Activated CD4-positive, alpha-beta memory T cell treated with anti-CD3 and anti-CD28 coated beads for 36 hours (primary cell): ENCODE data around the gene FSD2. TPM values are rescaled to one million over a fixed set of nuclear protein-coding genes. Genes with fewer than 3 reads are reported as not detected.

ENCODE experiments used
- CTCF ChIA-PET: fragments of 350-600 bp; sonication (Branson Sonifier 250); formaldehyde crosslinking; loops from one replicate; lab custom pipeline; 2021; ENCODE audit warnings: antibody characterized with exemption, inconsistent platforms; lab: Charles Lee
- POLR2A ChIA-PET: fragments of 350-600 bp; sonication (Branson Sonifier 250); formaldehyde crosslinking; loops from one replicate; lab custom pipeline; 2021; ENCODE audit warnings: antibody characterized with exemption; lab: Charles Lee
- DNase-seq: peaks from one replicate; pipeline ENCODE4 v3.0.0-alpha.2; 2020
- H3K27ac Mint-ChIP-seq: one replicate; pipeline ENCODE4 v1.8.0; 2021; ENCODE audit warnings: mixed read lengths
- H3K27me3 Mint-ChIP-seq: one replicate; pipeline ENCODE4 v1.8.0; 2021; ENCODE audit warnings: mixed read lengths
- H3K36me3 Mint-ChIP-seq: one replicate; pipeline ENCODE4 v1.8.0; 2021; ENCODE audit warnings: mixed read lengths
- H3K4me1 Mint-ChIP-seq: one replicate; pipeline ENCODE4 v1.8.0; 2021; ENCODE audit warnings: low read depth, mixed read lengths
- H3K4me3 Mint-ChIP-seq: one replicate; pipeline ENCODE4 v1.8.0; 2021; ENCODE audit warnings: mild to moderate bottlenecking, mixed read lengths
- H3K9me3 Mint-ChIP-seq: one replicate; pipeline ENCODE4 v1.8.0; 2021; ENCODE audit warnings: mixed read lengths
- intact Hi-C: fragments of 100-400 bp; cut with micrococcal nuclease; formaldehyde crosslinking; loops from one replicate; pipeline ENCODE4 v1.15.1; 2023
- total RNA-seq, 2 experiments: library from RNA; stranded (reverse); gene quantifications; one replicate each; pipeline ENCODE4 v1.2.3, GENCODE V29; 2021

FSD2 gene, protein sequence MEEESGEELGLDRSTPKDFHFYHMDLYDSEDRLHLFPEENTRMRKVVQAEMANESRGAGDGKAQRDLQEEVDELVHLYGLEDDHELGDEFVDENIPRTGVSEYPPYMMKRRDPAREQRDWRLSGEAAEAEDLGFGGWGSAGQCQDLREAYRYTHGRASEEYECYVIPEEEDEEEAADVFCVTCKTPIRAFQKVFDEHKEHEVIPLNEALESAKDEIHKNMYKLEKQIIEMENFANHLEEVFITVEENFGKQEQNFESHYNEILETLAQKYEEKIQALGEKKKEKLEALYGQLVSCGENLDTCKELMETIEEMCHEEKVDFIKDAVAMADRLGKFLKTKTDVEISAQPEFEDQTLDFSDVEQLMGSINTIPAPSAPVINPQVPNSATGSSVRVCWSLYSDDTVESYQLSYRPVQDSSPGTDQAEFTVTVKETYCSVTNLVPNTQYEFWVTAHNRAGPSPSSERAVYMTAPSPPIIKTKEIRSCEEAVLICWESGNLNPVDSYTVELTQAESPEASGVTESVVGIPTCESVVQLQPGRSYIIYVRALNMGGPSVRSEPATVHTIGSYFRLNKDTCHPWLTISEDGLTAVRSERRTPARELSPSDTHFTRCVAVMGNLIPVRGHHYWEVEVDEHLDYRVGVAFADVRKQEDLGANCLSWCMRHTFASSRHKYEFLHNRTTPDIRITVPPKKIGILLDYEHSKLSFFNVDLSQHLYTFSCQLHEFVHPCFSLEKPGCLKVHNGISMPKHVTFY
- total RNA-seq, result not detected

GRCh38 chr15:82805994-82806406 lies at the start of gene FSD2:
FSD2 (minus strand) TSS chr15:82806069; CDS start chr15:82787390, 18,679 bp downstream.
- Mint-ChIP-seq H3K4me3 (no peak within 1 kb of the TSS), H3K27ac (no peak within 1 kb of the TSS), H3K27me3 (peaks cover 13% of the 10 kb centered on the region), H3K36me3 (no peaks in the 10 kb centered on the region), H3K9me3 (no peaks in the 10 kb centered on the region), H3K4me1 (peaks cover 19% of the 10 kb centered on the region)
- ChIA-PET POLR2A (no interaction called here), CTCF (no interaction called here)
- intact Hi-C loops, result no loop called here
- no peak for DNase-seq

- H3K9me3 Mint-ChIP-seq, result no peaks in the 10 kb centered on the region
- no peak for DNase-seq
- intact Hi-C loops, result no loop called here
- H3K27me3 Mint-ChIP-seq, result no peaks in the 10 kb centered on the region
- no peaks in the 10 kb centered on the region for H3K36me3 Mint-ChIP-seq
- no peak overlapping the region for H3K4me3 Mint-ChIP-seq
- ChIA-PET CTCF (interaction anchor here (0.8 kb wide), 1 partner anchor 89 kb away, joined by 4 read pairs; no protein-coding TSS in a partner anchor), POLR2A (no interaction called here)
- peaks cover under 1% of the 10 kb centered on the region for H3K4me1 Mint-ChIP-seq
- no peak overlapping the region for H3K27ac Mint-ChIP-seq
Observed at GRCh38 chr15:82854554-82854953, 48.7 kb upstream of the FSD2 start.

- CTCF ChIA-PET, result no interaction called here
- intact Hi-C loops, result no loop called here
- H3K27ac Mint-ChIP-seq, result no peak overlapping the region
- DNase-seq, result no peak
- POLR2A ChIA-PET, result no interaction called here
- H3K9me3 Mint-ChIP-seq, result no peaks in the 10 kb centered on the region
- H3K4me1 Mint-ChIP-seq, result peaks cover 4% of the 10 kb centered on the region
- H3K4me3 Mint-ChIP-seq, result no peak overlapping the region
- no peaks in the 10 kb centered on the region for H3K27me3 Mint-ChIP-seq
- no peaks in the 10 kb centered on the region for H3K36me3 Mint-ChIP-seq
Observed at GRCh38 chr15:82852941-82853561, 47.2 kb upstream of the FSD2 start.

- no peak overlapping the region for H3K27ac Mint-ChIP-seq
- intact Hi-C loops, result no loop called here
- DNase-seq, result no peak
- H3K36me3 Mint-ChIP-seq, result no peaks in the 10 kb centered on the region
- H3K4me1 Mint-ChIP-seq, result peaks cover 4% of the 10 kb centered on the region
- CTCF ChIA-PET, result interaction anchor here (1.0 to 5.6 kb wide), 3 partner anchors 77 to 148 kb away, joined by 4 to 42 read pairs (median 17); partner anchors contain the start of gene RAMAC
- H3K9me3 Mint-ChIP-seq, result no peaks in the 10 kb centered on the region
- POLR2A ChIA-PET, result no interaction called here
- H3K27me3 Mint-ChIP-seq, result no peaks in the 10 kb centered on the region
- H3K4me3 Mint-ChIP-seq, result no peak overlapping the region
Observed at GRCh38 chr15:82851981-82852511, 46.2 kb upstream of the FSD2 start.

DNA sequence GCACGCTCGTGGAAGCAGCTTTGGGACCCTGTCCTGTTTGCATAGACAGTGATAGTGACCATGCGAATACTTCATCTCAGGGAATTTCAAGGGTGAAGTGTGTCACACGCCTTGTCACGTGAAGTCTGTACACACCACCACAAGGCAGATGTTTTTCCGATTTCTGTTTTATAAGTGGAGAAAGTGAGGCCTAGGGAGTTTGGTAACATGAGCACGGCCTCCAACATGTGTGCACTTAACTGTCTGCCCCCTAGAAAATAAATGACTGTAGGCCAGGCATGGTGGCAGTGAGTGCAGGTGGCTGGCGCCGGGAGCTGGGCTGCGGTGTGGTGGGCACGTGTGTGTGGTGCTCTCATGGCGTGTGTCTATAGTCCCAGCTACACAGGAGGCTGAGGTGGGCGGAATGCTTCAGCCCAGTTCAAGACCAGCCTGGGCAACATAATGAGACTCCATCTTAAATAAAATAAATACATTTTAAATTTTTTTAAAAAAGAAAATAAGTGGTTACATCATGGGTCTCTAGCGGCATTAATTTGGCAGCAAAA lies 45.5 kb upstream of the FSD2 start:
- ChIA-PET CTCF (interaction anchor here (0.8 to 5.6 kb wide), 6 partner anchors 77 to 320 kb away, joined by 3 to 42 read pairs (median 4); partner anchors contain the start of gene RAMAC), POLR2A (interaction anchor here (0.7 kb wide), 1 partner anchor 735 kb away, joined by 3 read pairs; no protein-coding TSS in a partner anchor)
- H3K9me3 Mint-ChIP-seq, result no peaks in the 10 kb centered on the region
- H3K4me3 Mint-ChIP-seq, result no peak overlapping the region
- H3K27me3 Mint-ChIP-seq, result no peaks in the 10 kb centered on the region
- H3K27ac Mint-ChIP-seq, result no peak overlapping the region
- H3K36me3 Mint-ChIP-seq, result no peaks in the 10 kb centered on the region
- intact Hi-C loops, result no loop called here
- H3K4me1 Mint-ChIP-seq, result peaks cover 4% of the 10 kb centered on the region
- no peak for DNase-seq

GRCh38 chr15:82850731-82851130 lies 44.9 kb upstream of the FSD2 start:
- Mint-ChIP-seq H3K27me3 (no peaks in the 10 kb centered on the region), H3K27ac (no peak overlapping the region), H3K4me1 (peaks cover 4% of the 10 kb centered on the region), H3K4me3 (no peak overlapping the region), H3K9me3 (no peaks in the 10 kb centered on the region), H3K36me3 (no peaks in the 10 kb centered on the region)
- intact Hi-C loops, result no loop called here
- no peak for DNase-seq
- CTCF ChIA-PET, result interaction anchor here (0.8 to 5.6 kb wide), 5 partner anchors 115 to 320 kb away, joined by 3 to 42 read pairs (median 5); partner anchors contain the start of gene RAMAC
- POLR2A ChIA-PET, result interaction anchor here (0.7 kb wide), 1 partner anchor 736 kb away, joined by 3 read pairs; no protein-coding TSS in a partner anchor

DNA sequence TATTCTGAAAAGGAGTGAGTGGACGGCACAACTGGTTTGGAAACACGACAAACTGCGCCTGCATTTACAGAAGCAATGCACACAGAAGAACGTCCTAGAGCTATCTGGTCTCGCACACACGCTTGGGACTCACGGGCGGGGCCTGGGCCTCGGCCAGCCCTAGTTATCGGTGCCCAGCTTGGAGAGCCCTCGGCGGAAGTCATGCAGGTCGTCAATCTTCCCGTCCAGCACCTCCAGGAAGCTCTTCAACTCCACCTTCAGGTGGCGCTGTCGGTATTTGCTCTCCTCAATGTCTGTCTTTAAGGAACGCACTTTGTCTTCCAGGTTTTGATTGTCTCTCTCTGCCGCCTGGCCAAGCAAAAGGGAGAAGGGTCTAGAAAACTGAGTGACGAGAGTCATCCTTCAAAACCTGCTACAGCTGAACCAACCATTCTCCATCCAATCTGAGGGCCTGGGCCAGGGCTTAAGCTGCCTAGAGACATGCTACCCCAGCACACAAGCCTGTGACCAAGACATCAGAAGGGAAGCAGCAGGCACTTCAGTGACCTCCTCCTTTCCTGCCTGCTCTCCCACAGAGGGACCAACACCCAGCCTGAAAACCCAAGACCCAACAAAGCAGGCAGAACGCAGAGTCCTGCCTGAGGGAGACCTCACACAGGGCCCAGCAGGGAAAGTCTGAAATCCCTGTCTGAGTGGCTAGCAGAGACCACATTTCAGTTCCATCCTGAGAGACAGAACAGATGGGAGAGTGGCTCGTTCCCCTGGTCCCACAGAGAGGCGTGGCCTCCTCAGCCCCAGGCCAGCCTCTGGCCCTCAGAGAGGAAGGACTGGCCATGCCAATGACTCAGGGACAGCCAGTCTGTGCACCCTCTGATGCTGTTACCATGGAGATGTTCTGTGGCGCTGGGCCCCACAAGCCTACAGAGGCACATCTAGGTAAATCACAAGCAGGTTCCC lies 44.0 kb upstream of the FSD2 start:
- no peaks in the 10 kb centered on the region for H3K9me3 Mint-ChIP-seq
- H3K27me3 Mint-ChIP-seq, result no peaks in the 10 kb centered on the region
- ChIA-PET CTCF (interaction anchor here (0.6 to 5.6 kb wide), 12 partner anchors 12 to 395 kb away, joined by 3 to 42 read pairs (median 4); partner anchors contain the start of genes C15orf40 and RAMAC), POLR2A (no interaction called here)
- H3K27ac Mint-ChIP-seq, result no peak overlapping the region
- no peak overlapping the region for H3K4me3 Mint-ChIP-seq
- H3K36me3 Mint-ChIP-seq, result no peaks in the 10 kb centered on the region
- H3K4me1 Mint-ChIP-seq, result peaks cover 7% of the 10 kb centered on the region
- DNase-seq, result peak; percentile 64
- intact Hi-C loops, result loop anchor here (1.0 kb wide), 1 partner anchor 150 kb away; no protein-coding TSS in a partner anchor

- Mint-ChIP-seq H3K4me3 (no peak overlapping the region), H3K36me3 (no peaks in the 10 kb centered on the region), H3K9me3 (peaks cover 2% of the 10 kb centered on the region), H3K4me1 (peaks cover 10% of the 10 kb centered on the region), H3K27ac (no peak overlapping the region), H3K27me3 (no peaks in the 10 kb centered on the region)
- DNase-seq, result no peak
- intact Hi-C loops, result no loop called here
- POLR2A ChIA-PET, result no interaction called here
- CTCF ChIA-PET, result interaction anchor here (1.3 to 5.6 kb wide), 3 partner anchors 11 to 152 kb away, joined by 4 to 42 read pairs (median 17); partner anchors contain the start of gene RAMAC
Observed at GRCh38 chr15:82848241-82848993, 42.5 kb upstream of the FSD2 start.

- intact Hi-C loops, result no loop called here
- POLR2A ChIA-PET, result no interaction called here
- DNase-seq, result no peak
- Mint-ChIP-seq H3K27ac (no peak overlapping the region), H3K9me3 (peaks cover 4% of the 10 kb centered on the region), H3K4me1 (peaks cover 10% of the 10 kb centered on the region), H3K36me3 (peaks cover 2% of the 10 kb centered on the region), H3K27me3 (no peaks in the 10 kb centered on the region), H3K4me3 (no peak overlapping the region)
- CTCF ChIA-PET, result interaction anchor here (5.4 to 5.6 kb wide), 2 partner anchors 139 to 152 kb away, joined by 17 to 42 read pairs; partner anchors contain the start of gene RAMAC
Observed at GRCh38 chr15:82847703-82848102, 41.8 kb upstream of the FSD2 start.

- Mint-ChIP-seq H3K27me3 (no peaks in the 10 kb centered on the region), H3K9me3 (peaks cover 6% of the 10 kb centered on the region), H3K4me3 (no peak overlapping the region), H3K4me1 (peaks cover 10% of the 10 kb centered on the region), H3K36me3 (peaks cover 3% of the 10 kb centered on the region), H3K27ac (no peak overlapping the region)
- intact Hi-C loops, result no loop called here
- DNase-seq, result no peak
- CTCF ChIA-PET, result interaction anchor here (5.6 kb wide), 1 partner anchor 153 kb away, joined by 42 read pairs; no protein-coding TSS in a partner anchor
- POLR2A ChIA-PET, result no interaction called here
Observed at GRCh38 chr15:82846621-82847020, 40.8 kb upstream of the FSD2 start.
